SIG-M5 (cell line): Measurements from ENCODE around the gene HNF4A.

Experiments
- DNase-seq: peaks from one replicate; lab custom pipeline; 2025; lab: John Stamatoyannopoulos, UW

Gene HNF4A

GRCh38 chr20:44426879-44427790 lies 71.6 kb downstream of the HNF4A start:
- no peak for DNase-seq

GRCh38 chr20:44427804-44428173 lies 72.3 kb downstream of the HNF4A start:
- no peak for DNase-seq

- DNase-seq = no peak
Measured at GRCh38 chr20:44428174-44429016, 72.9 kb downstream of the HNF4A start.

GRCh38 chr20:44429017-44429339 lies 73.5 kb downstream of the HNF4A start:
- no peak for DNase-seq

- DNase-seq = no peak
Measured at GRCh38 chr20:44429419-44430269, 74.1 kb downstream of the HNF4A start.

DNA sequence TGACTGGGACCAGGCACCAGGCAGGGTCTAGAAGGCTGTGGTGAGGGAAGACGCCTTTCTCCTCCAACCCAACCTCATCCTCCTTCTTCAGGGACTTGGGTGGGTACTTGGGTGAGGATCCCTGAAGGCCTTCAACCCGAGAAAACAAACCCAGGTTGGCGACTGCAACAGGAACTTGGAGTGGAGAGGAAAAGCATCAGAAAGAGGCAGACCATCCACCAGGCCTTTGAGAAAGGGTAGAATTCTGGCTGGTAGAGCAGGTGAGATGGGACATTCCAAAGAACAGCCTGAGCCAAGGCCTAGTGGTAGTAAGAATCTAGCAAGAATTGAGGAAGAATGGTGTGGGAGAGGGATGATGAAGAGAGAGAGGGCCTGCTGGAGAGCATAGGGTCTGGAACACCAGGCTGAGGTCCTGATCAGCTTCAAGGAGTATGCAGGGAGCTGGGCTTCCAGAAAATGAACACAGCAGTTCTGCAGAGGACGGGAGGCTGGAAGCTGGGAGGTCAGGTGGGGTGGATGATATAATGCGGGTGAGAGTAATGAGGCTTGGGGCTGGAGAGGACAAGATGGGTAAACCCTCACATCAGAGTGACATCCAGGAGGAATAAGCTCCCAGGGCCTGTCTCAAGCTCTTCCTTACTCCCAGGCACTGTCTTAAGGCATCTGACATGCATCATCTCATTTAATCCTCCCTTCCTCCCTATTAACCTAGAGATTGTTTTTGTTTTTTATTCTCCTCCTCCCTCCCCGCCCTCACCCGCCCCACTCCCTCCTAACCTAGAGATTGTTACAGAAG lies 75.0 kb downstream of the HNF4A start:
- no peak for DNase-seq

DNA sequence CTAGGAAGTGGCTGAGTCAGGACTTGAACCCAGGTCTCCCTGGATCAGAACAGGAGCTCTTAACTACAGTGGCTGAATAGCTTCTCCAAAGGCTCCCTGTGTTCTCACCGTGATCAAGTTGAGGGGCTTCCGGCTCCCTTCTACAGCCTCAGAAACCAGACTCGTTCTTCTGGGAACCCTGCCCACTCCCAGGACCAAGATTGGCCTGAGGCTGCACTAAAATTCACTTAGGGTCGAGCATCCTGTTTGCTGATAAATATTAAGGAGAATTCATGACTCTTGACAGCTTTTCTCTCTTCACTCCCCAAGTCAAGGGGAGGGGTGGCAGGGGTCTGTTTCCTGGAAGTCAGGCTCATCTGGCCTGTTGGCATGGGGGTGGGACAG lies 75.6 kb downstream of the HNF4A start:
- no peak for DNase-seq

DNA sequence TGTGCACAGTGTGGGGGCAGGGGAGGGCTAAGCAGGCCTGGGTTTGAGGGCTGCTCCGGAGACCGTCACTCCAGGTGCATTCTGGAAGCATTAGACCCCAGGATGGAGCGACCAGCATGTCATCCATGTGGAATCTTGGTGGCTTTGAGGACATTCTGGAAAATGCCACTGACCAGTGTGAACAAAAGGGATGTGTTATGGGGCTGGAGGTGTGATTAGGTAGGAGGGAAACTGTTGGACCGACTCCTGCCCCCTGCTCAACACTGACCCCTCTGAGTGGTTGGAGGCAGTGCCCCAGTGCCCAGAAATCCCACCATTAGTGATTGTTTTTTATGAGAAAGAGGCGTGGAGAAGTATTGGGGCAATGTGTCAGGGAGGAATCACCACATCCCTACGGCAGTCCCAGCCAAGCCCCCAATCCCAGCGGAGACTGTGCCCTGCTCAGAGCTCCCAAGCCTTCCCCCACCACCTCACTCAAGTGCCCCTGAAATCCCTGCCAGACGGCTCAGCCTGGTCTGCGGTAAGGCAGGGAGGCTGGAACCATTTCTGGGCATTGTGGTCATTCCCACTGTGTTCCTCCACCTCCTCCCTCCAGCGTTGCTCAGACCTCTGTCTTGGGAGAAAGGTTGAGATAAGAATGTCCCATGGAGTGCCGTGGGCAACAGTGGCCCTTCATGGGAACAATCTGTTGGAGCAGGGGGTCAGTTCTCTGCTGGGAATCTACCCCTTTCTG lies 76.2 kb downstream of the HNF4A start:
- no peak for DNase-seq

- DNase-seq = no peak
Measured at GRCh38 chr20:44432618-44433577, 77.4 kb downstream of the HNF4A start.

GRCh38 chr20:44433751-44434538 lies 78.4 kb downstream of the HNF4A start:
- no peak for DNase-seq

GRCh38 chr20:44435630-44436335 lies 80.3 kb downstream of the HNF4A start:
- DNase-seq = no peak

- DNase-seq = no peak
Measured at GRCh38 chr20:44436393-44436792, 80.9 kb downstream of the HNF4A start.

DNA sequence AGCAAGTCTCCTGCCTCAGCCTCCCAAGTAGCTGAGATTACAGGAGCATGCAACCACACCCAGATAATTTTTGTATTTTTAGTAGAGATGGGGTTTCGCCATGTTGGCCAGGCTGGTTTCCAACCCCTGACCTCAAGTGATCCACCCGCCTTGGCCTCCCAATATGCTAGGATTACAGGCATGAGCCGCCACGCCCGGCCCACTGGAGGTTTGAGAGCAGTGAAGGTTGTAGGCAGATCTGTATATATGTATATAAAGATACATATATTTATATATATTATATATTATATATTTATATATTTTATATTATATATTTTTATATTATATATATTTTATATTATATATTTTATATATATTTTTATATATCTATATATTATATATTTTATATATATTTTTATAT lies 82.0 kb downstream of the HNF4A start:
- no peak for DNase-seq

- DNase-seq = no peak
Measured at GRCh38 chr20:44438782-44439181, 83.3 kb downstream of the HNF4A start.

DNA sequence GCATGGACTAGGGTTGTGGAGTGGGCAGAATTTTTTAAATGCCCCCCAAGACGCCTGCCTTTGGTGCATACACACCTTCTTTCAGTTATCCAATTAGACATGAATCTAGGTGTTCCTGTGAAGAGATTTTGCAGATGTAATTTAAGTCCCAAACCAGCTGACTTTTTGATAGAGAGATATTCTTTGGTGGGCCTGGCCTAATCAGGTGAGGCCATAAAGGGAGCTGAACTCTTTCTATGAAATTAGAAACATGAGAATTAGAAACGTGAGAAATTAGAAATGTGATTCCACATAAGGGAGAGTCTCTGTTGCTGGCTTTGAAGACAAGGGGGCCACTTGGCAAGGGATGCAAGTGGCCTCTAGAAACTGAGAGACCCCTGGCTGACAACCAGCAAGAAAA lies 83.8 kb downstream of the HNF4A start:
- DNase-seq = no peak

GRCh38 chr20:44442298-44443070 lies 87.0 kb downstream of the HNF4A start:
- no peak for DNase-seq
